PC-3 (cell line): Measurements from ENCODE around the gene ADARB2. TPM values are rescaled to one million over a fixed set of nuclear protein-coding genes. Genes with fewer than 3 reads are reported as not detected.

Source experiments
- ATAC-seq: fragments of 200-7000 bp; cut with Tn5 transposase; 2 replicates; pipeline ENCODE4 v1.9.1; 2020; ENCODE audit warnings: mild to moderate bottlenecking, moderate library complexity
- BruUV-seq: library from RNA; stranded (reverse); fragments of 400-500 nt; replicated peaks from 2 replicates; lab custom pipeline; 2021; lab: Mats Ljungman, UMichigan
- CTCF ChIA-PET: fragments of 300-600 bp; sonication (Branson Sonifier 250); formaldehyde crosslinking; loops from one replicate; lab custom pipeline; 2022; ENCODE audit warnings: antibody characterized with exemption; lab: Charles Lee
- POLR2A ChIA-PET: fragments of 300-600 bp; sonication (Branson Sonifier 250); formaldehyde crosslinking; loops from one replicate; lab custom pipeline; 2022; ENCODE audit warnings: antibody characterized with exemption; ENCODE audit not compliant: unreplicated experiment; lab: Charles Lee
- DNase-seq: peaks from one replicate; pipeline ENCODE4 v3.0.0-alpha.2; 2015
- H2AFZ ChIP-seq: fragments of 300-600 bp; sonication (generic); 2 replicates; pipeline ENCODE4 v1.6.0; 2016; ENCODE audit warnings: antibody characterized with exemption, low read length
- H3F3A ChIP-seq: fragments of 300-600 bp; sonication (generic); one replicate; pipeline ENCODE4 v1.6.0; 2017; ENCODE audit warnings: antibody characterized with exemption, low read length, control low read depth, mild to moderate bottlenecking; ENCODE audit not compliant: unreplicated experiment
- H3K27ac ChIP-seq: fragments of 300-600 bp; sonication (generic); 2 replicates; pipeline ENCODE4 v1.5.1; 2016; ENCODE audit warnings: mild to moderate bottlenecking, low read length
- H3K27me3 ChIP-seq: fragments of 300-600 bp; sonication (generic); 2 replicates; pipeline ENCODE4 v1.6.1; 2016; ENCODE audit warnings: low read length, mixed read lengths
- H3K36me3 ChIP-seq: fragments of 300-600 bp; sonication (generic); 2 replicates; pipeline ENCODE4 v1.6.1; 2016; ENCODE audit warnings: low read depth, mixed run types, low read length, mixed read lengths
- H3K4me1 ChIP-seq: fragments of 300-600 bp; sonication (generic); 2 replicates; pipeline ENCODE4 v1.5.1; 2016; ENCODE audit warnings: low read length; ENCODE audit not compliant: insufficient read depth
- H3K4me2 ChIP-seq: fragments of 300-600 bp; sonication (generic); 2 replicates; pipeline ENCODE4 v1.6.0; 2016; ENCODE audit warnings: low read length
- H3K4me3 ChIP-seq: fragments of 300-600 bp; sonication (generic); 2 replicates; pipeline ENCODE4 v1.5.1; 2016; ENCODE audit warnings: mild to moderate bottlenecking, low read length, mixed read lengths
- H3K79me2 ChIP-seq: fragments of 300-600 bp; sonication (generic); 2 replicates; pipeline ENCODE4 v1.6.1; 2017; ENCODE audit warnings: low read length, mixed read lengths
- H3K9ac ChIP-seq: fragments of 300-600 bp; sonication (generic); 2 replicates; pipeline ENCODE4 v1.6.0; 2016; ENCODE audit warnings: mild to moderate bottlenecking, low read length
- H3K9me2 ChIP-seq: fragments of 300-600 bp; sonication (generic); replicated peaks from 2 replicates; pipeline ENCODE4 v1.6.1; 2016; ENCODE audit warnings: mixed run types, low read length, mixed read lengths
- H3K9me3 ChIP-seq: fragments of 300-600 bp; sonication (generic); 2 replicates; pipeline ENCODE4 v1.6.1; 2016; ENCODE audit warnings: low read length, mixed read lengths
- H4K20me1 ChIP-seq: fragments of 300-600 bp; sonication (generic); 2 replicates; pipeline ENCODE4 v1.6.1; 2016; ENCODE audit warnings: low read length, mixed read lengths
- EZH2 ChIP-seq: fragments of 300-600 bp; sonication (generic); IDR thresholded peaks from one replicate; pipeline ENCODE4 v1.6.1; 2017; ENCODE audit warnings: antibody characterized with exemption, mild to moderate bottlenecking, low read length; ENCODE audit not compliant: unreplicated experiment
- EZH2phosphoT487 ChIP-seq: fragments of 300-600 bp; sonication (generic); IDR thresholded peaks from 2 replicates; pipeline ENCODE4 v1.6.1; 2018; ENCODE audit warnings: mild to moderate bottlenecking, antibody characterized with exemption, low read length, borderline replicate concordance
- intact Hi-C: fragments of 100-400 bp; cut with micrococcal nuclease; formaldehyde crosslinking; loops from 2 replicates; pipeline ENCODE4 v1.9.0; 2023
- total RNA-seq: library from RNA; depleted of rRNA; stranded (reverse); fragments of >200 nt; gene quantifications from 2 replicates; pipeline ENCODE4 v1.2.3, GENCODE V29; 2014
- TF ChIP-seq, protein P1 (sequence below): fragments of 300-600 bp; sonication (generic); conservative IDR thresholded peaks from 2 replicates; pipeline ENCODE4 v1.5.1; 2017; ENCODE audit warnings: antibody characterized with exemption, low read depth, mild to moderate bottlenecking, low read length

The ADARB2 gene
- total RNA-seq, 1 experiment from 2014 or later, result not detected

DNA sequence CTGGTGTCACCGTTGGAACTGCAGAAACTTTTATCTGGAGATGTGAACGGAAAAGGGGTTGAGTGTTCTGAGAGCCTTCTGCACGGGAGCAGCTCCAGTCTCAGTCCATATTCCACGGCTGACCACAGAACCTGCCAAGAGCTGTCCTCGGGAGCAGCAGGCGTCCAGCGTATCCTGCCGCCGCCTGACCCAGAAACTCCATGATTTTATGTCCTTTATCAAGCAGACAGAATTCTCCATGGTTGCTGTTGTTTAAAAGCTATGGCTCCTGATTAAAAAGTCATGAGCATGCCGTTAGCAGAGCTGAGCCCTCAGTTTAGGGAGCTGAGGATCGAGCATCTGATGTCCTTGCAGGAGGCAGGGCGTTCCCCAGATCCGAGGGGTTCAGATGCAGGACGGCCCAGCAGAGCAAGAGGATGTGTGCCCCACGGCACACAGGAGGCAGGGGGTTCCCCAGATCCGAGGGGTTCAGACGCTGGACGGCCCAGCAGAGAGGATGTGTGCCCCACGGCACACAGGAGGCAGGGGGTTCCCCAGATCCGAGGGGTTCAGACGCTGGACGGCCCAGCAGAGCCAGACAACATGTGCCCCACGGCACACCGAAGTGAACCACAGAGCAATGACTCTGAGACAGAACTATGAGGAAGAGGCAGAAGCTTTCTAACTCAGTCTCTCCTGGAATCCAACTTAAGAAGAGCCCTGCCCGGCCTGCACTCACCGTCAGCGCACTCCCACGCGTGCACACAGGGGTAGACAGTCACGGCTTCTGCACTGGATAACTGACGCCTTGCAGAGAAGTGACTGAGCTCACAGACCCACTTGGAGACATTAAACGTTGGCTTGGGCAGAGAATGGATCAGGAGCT is 584.7 kb downstream of the ADARB2 start:
- Histone ChIP-seq H3K27ac (no peak overlapping the region), H3K4me2 (no peak overlapping the region), H3K36me3 (no peaks in the 10 kb centered on the region), H3K4me3 (no peak overlapping the region), H3K4me1 (no peaks in the 10 kb centered on the region), H3K9me3 (no peaks in the 10 kb centered on the region), H3F3A (no peaks in the 10 kb centered on the region), H3K27me3 (peaks cover 12% of the 10 kb centered on the region; the same call in 1 of the 2 replicates), H3K9me2 (no peaks in the 10 kb centered on the region), H2AFZ (no peak overlapping the region), H3K9ac (no peak overlapping the region), H4K20me1 (no peaks in the 10 kb centered on the region), H3K79me2 (no peaks in the 10 kb centered on the region)
- ChIA-PET CTCF (no interaction called here), POLR2A (no interaction called here)
- DNase-seq (no peak), ATAC-seq (no peak)
- no TSS peak for BruUV-seq
- no peak for TF ChIP-seq EZH2phosphoT487
- TF ChIP-seq, protein P1, sequence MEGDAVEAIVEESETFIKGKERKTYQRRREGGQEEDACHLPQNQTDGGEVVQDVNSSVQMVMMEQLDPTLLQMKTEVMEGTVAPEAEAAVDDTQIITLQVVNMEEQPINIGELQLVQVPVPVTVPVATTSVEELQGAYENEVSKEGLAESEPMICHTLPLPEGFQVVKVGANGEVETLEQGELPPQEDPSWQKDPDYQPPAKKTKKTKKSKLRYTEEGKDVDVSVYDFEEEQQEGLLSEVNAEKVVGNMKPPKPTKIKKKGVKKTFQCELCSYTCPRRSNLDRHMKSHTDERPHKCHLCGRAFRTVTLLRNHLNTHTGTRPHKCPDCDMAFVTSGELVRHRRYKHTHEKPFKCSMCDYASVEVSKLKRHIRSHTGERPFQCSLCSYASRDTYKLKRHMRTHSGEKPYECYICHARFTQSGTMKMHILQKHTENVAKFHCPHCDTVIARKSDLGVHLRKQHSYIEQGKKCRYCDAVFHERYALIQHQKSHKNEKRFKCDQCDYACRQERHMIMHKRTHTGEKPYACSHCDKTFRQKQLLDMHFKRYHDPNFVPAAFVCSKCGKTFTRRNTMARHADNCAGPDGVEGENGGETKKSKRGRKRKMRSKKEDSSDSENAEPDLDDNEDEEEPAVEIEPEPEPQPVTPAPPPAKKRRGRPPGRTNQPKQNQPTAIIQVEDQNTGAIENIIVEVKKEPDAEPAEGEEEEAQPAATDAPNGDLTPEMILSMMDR, result no peak
- TF ChIP-seq EZH2, result no peak
- intact Hi-C loops, result no loop called here

GRCh38 chr10:1151076-1152033 is 586.0 kb downstream of the ADARB2 start:
- BruUV-seq, result no TSS peak
- TF ChIP-seq EZH2phosphoT487, result no peak
- TF ChIP-seq, protein P1, result no peak
- no peak overlapping the region for H3K4me3 ChIP-seq
- ChIA-PET POLR2A (no interaction called here), CTCF (no interaction called here)
- no peaks in the 10 kb centered on the region for H3K9me2 ChIP-seq
- H3K27ac ChIP-seq, result no peak overlapping the region
- H3K4me1 ChIP-seq, result no peaks in the 10 kb centered on the region
- no peaks in the 10 kb centered on the region for H3K36me3 ChIP-seq
- ATAC-seq, result no peak
- H3K9me3 ChIP-seq, result no peaks in the 10 kb centered on the region
- no peak for DNase-seq
- no peaks in the 10 kb centered on the region for H3K79me2 ChIP-seq
- H3F3A ChIP-seq, result no peaks in the 10 kb centered on the region
- no peak overlapping the region for H3K4me2 ChIP-seq
- intact Hi-C loops, result no loop called here
- H3K9ac ChIP-seq, result no peak overlapping the region
- H3K27me3 ChIP-seq, result peaks cover 12% of the 10 kb centered on the region; the same call in 1 of the 2 replicates
- no peaks in the 10 kb centered on the region for H4K20me1 ChIP-seq
- H2AFZ ChIP-seq, result no peak overlapping the region
